NCI-H1105 treated with DMSO at 0.1 percent for 48 hours (cell line): ENCODE results near the gene XBP1.
A peak's percentile ranks its signal among the peaks of the same experiment; 100 is the strongest.
"Not testable (repeated sequence)": the region's sequence is repeated elsewhere in the genome, so short reads cannot be mapped to it uniquely, and the experiment has no call there.

Source experiments
- DNase-seq: peaks from one replicate; lab custom pipeline; 2025; lab: John Stamatoyannopoulos, UW

Gene XBP1

GRCh38 chr22:28800308-28801041 is at the start of gene XBP1:
Gene XBP1, minus strand, starts transcription at chr22:28800569.
- peak; percentile 86 for DNase-seq

GRCh38 chr22:28846994-28847393 is 46.6 kb upstream of the XBP1 start:
- no peak for DNase-seq

- not testable (repeated sequence) for DNase-seq
Observed at GRCh38 chr22:28844277-28844676, 43.9 kb upstream of the XBP1 start.

- no peak for DNase-seq
Observed at GRCh38 chr22:28843633-28844032, 43.3 kb upstream of the XBP1 start.

GRCh38 chr22:28841111-28841510 is 40.7 kb upstream of the XBP1 start:
- DNase-seq, result no peak

GRCh38 chr22:28838971-28839370 is 38.6 kb upstream of the XBP1 start:
- no peak for DNase-seq

GRCh38 chr22:28837640-28838039 is 37.3 kb upstream of the XBP1 start:
- no peak for DNase-seq

GRCh38 chr22:28835630-28836189 is 35.3 kb upstream of the XBP1 start:
- no peak for DNase-seq

GRCh38 chr22:28833276-28833923 is 33.0 kb upstream of the XBP1 start:
- no peak for DNase-seq

GRCh38 chr22:28832731-28833130 is 32.4 kb upstream of the XBP1 start:
- no peak for DNase-seq

- DNase-seq, result no peak
Observed at GRCh38 chr22:28831140-28832072, 31.0 kb upstream of the XBP1 start.

GRCh38 chr22:28830441-28830840 is 30.1 kb upstream of the XBP1 start:
- no peak for DNase-seq

- DNase-seq, result peak; percentile 53
Observed at GRCh38 chr22:28829358-28830181, 29.2 kb upstream of the XBP1 start.

GRCh38 chr22:28826921-28827320 is 26.6 kb upstream of the XBP1 start:
- no peak for DNase-seq

GRCh38 chr22:28826430-28826829 is 26.1 kb upstream of the XBP1 start:
- DNase-seq, result not testable (repeated sequence)

GRCh38 chr22:28824455-28824854 is 24.1 kb upstream of the XBP1 start:
- DNase-seq, result not testable (repeated sequence)

- peak; percentile 66 for DNase-seq
Observed at GRCh38 chr22:28822930-28823551, 22.7 kb upstream of the XBP1 start.

GRCh38 chr22:28821452-28821851 is 21.1 kb upstream of the XBP1 start:
- no peak for DNase-seq

- DNase-seq, result no peak
Observed at GRCh38 chr22:28820885-28821284, 20.5 kb upstream of the XBP1 start.

- no peak for DNase-seq
Observed at GRCh38 chr22:28819253-28820096, 19.1 kb upstream of the XBP1 start.
